Measurements from ENCODE around the gene FRAT2. TPM values are rescaled to one million over a fixed set of nuclear protein-coding genes. Genes with fewer than 3 reads are reported as not detected.

Gene FRAT2
- total and polyA plus RNA-seq, 2 of the 4 experiments (the other 2 are of a cell fraction), result 2.0 to 2.5 TPM

DNA sequence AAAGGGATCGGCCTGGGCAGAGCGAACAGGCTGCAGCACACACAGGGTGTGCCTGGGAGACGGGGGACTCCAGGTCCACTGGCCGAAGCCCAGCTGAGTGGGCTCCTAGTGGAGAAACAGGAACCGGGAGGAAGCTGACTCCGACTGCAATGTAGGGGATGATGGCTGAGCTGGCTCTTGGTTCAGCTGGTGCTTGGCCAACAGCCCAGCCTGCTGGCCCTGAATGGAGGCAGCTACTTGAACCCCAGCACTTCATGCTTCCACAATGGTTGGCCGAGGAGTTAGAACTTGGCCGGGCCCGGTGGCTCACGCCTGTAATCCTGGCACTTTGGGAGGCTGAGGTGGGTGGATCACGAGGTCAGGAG lies 27.0 kb upstream of the FRAT2 start:
- no peak overlapping the region for H2AFZ ChIP-seq (replicated peaks; ENCODE audit: low read length, poor library complexity)
- BruUV-seq (replicated peaks), result no TSS peak
- no peak overlapping the region for H4K5ac ChIP-seq (ENCODE audit: low read depth, low read length)
- H3K4me1 ChIP-seq (ENCODE audit: control insufficient read depth, insufficient read depth, low read length), result no peaks in the 10 kb centered on the region
- ChIA-PET CTCF (no interaction called here), POLR2A (ENCODE audit: unreplicated experiment) (no interaction called here)
- no peak overlapping the region for H3K23ac ChIP-seq (ENCODE audit: low read depth, low read length)
- no peak overlapping the region for H3K4ac ChIP-seq (ENCODE audit: low read depth, low read length)
- H2BK15ac ChIP-seq (ENCODE audit: low read depth, low read length), result no peak overlapping the region
- H2AK9ac ChIP-seq (replicated peaks; ENCODE audit: low read depth, low read length, poor library complexity), result no peak overlapping the region
- H3K56ac ChIP-seq (ENCODE audit: extremely low read depth, insufficient read depth, low read length), result no peak overlapping the region
- no peak overlapping the region for H3K9ac ChIP-seq (ENCODE audit: low read depth, low read length)
- H4K20me1 ChIP-seq (ENCODE audit: insufficient read depth, low read length), result no peaks in the 10 kb centered on the region
- intact Hi-C loops (cut with micrococcal nuclease) (no loop called here), in situ Hi-C loops (cut with MboI; ENCODE audit: low sequenced_read_pairs) (no loop called here), dilution Hi-C loops (cut with HindIII; ENCODE audit: low sequenced_read_pairs, unreplicated experiment) (no loop called here)
- no peak overlapping the region for H4K8ac ChIP-seq (ENCODE audit: low read depth in 2 of 2, low read length in 2 of 2)
- H3K36me3 ChIP-seq (ENCODE audit: control insufficient read depth, insufficient read depth, low read length), result peaks cover 39% of the 10 kb centered on the region
- H3K4me3 ChIP-seq (ENCODE audit: insufficient read depth, low read depth, low read length), result no peak overlapping the region
- H2BK20ac ChIP-seq (ENCODE audit: low read depth, low read length), result no peak overlapping the region
- ATAC-seq (ENCODE audit: low read depth) (no peak), DNase-seq (peak; percentile 7)
- no peak overlapping the region for H2AK5ac ChIP-seq (ENCODE audit: low read depth, low read length)
- no CpG with 5 or more reads among the region's 11 CpGs for WGBS, 2 experiments (ENCODE audit: extremely low coverage in 2 of 2, insufficient read length in 1 of 2)
- no peak overlapping the region for H4K91ac ChIP-seq (ENCODE audit: insufficient read depth, low read depth, low read length)
- no peak overlapping the region for H2BK5ac ChIP-seq (ENCODE audit: low read depth, low read length, poor library complexity, severe bottlenecking)
- H3K4me2 ChIP-seq (ENCODE audit: low read depth, low read length), result no peak overlapping the region
- H3K9me1 ChIP-seq (ENCODE audit: insufficient read depth, low read length), result 0 out of 2 replicates have a peak, but pooled peaks cover 3% of the 10 kb centered on the region
- H2BK120ac ChIP-seq (ENCODE audit: low read depth, low read length), result no peak overlapping the region
- H3K18ac ChIP-seq (ENCODE audit: low read depth, low read length), result no peak overlapping the region
- TF ChIP-seq CHD1 (IDR thresholded peaks at IDR 0.05; ENCODE audit: low read depth, low read length) (no peak), NFE2L2 (IDR thresholded peaks at IDR 0.05; ENCODE audit: low read depth, low read length) (no peak), MXI1 (IDR thresholded peaks at IDR 0.05; ENCODE audit: borderline replicate concordance, low read depth, low read length) (no peak), RFX5 (IDR thresholded peaks at IDR 0.05; ENCODE audit: low read depth, low read length) (no peak), MAFK (IDR thresholded peaks at IDR 0.05; ENCODE audit: low read depth, low read length) (no peak), RAD21 (IDR thresholded peaks at IDR 0.05; ENCODE audit: low read length) (no peak), RCOR1 (IDR thresholded peaks at IDR 0.05; ENCODE audit: insufficient replicate concordance, low read length) (no peak), FOS (IDR thresholded peaks at IDR 0.05; ENCODE audit: low read depth, low read length) (no peak), BHLHE40 (IDR thresholded peaks at IDR 0.05; ENCODE audit: low read depth, low read length) (no peak), SMC3 (IDR thresholded peaks at IDR 0.05; ENCODE audit: low read depth, low read length) (no peak), POLR2A (IDR thresholded peaks at IDR 0.05; ENCODE audit: low read depth, low read length) (no peak), CEBPB (IDR thresholded peaks at IDR 0.05; ENCODE audit: low read depth, low read length) (no peak), MAZ (IDR thresholded peaks at IDR 0.05; ENCODE audit: borderline replicate concordance, low read depth, low read length) (no peak)
- TF ChIP-seq, protein P1, sequence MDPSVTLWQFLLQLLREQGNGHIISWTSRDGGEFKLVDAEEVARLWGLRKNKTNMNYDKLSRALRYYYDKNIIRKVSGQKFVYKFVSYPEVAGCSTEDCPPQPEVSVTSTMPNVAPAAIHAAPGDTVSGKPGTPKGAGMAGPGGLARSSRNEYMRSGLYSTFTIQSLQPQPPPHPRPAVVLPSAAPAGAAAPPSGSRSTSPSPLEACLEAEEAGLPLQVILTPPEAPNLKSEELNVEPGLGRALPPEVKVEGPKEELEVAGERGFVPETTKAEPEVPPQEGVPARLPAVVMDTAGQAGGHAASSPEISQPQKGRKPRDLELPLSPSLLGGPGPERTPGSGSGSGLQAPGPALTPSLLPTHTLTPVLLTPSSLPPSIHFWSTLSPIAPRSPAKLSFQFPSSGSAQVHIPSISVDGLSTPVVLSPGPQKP (IDR thresholded peaks at IDR 0.05; ENCODE audit: borderline replicate concordance, low read depth, low read length), result no peak
- TF ChIP-seq, protein P2, sequence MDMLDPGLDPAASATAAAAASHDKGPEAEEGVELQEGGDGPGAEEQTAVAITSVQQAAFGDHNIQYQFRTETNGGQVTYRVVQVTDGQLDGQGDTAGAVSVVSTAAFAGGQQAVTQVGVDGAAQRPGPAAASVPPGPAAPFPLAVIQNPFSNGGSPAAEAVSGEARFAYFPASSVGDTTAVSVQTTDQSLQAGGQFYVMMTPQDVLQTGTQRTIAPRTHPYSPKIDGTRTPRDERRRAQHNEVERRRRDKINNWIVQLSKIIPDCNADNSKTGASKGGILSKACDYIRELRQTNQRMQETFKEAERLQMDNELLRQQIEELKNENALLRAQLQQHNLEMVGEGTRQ (IDR thresholded peaks at IDR 0.05; ENCODE audit: low read depth, low read length), result no peak
- TF ChIP-seq, protein P3, sequence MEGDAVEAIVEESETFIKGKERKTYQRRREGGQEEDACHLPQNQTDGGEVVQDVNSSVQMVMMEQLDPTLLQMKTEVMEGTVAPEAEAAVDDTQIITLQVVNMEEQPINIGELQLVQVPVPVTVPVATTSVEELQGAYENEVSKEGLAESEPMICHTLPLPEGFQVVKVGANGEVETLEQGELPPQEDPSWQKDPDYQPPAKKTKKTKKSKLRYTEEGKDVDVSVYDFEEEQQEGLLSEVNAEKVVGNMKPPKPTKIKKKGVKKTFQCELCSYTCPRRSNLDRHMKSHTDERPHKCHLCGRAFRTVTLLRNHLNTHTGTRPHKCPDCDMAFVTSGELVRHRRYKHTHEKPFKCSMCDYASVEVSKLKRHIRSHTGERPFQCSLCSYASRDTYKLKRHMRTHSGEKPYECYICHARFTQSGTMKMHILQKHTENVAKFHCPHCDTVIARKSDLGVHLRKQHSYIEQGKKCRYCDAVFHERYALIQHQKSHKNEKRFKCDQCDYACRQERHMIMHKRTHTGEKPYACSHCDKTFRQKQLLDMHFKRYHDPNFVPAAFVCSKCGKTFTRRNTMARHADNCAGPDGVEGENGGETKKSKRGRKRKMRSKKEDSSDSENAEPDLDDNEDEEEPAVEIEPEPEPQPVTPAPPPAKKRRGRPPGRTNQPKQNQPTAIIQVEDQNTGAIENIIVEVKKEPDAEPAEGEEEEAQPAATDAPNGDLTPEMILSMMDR (conservative IDR thresholded peaks at IDR 0.05; ENCODE audit: low read depth, low read length), result no peak
- no peak overlapping the region for H3K14ac ChIP-seq (replicated peaks; ENCODE audit: low read depth, low read length)
- no peaks in the 10 kb centered on the region for H3K27me3 ChIP-seq (ENCODE audit: control insufficient read depth, insufficient read depth, low read length)
- H3K79me1 ChIP-seq (ENCODE audit: low read depth in 1 of 2, low read length in 2 of 2), result no peaks in the 10 kb centered on the region
- no peak overlapping the region for H3K27ac ChIP-seq (ENCODE audit: insufficient read depth, low read length)
- no peaks in the 10 kb centered on the region for H3K9me3 ChIP-seq (ENCODE audit: control insufficient read depth, insufficient read depth, low read length)
